HT1080 (cell line): ENCODE results near the gene ANKRD26. TPM values are rescaled to one million over a fixed set of nuclear protein-coding genes. Genes with fewer than 3 reads are reported as not detected.
"Not testable (repeated sequence)": the region's sequence is repeated elsewhere in the genome, so short reads cannot be mapped to it uniquely, and the experiment has no call there.

Experiments used
- DNase-seq: peaks from one replicate; pipeline ENCODE4 v3.0.0-alpha.2; 2015; ENCODE audit warnings: low read depth
- polyA plus RNA-seq, 2 experiments: library from polyadenylated mRNA; depleted of rRNA; stranded (reverse); fragments of >200 nt; gene quantifications; 2 replicates each; pipeline ENCODE4 v1.2.3, GENCODE V29; 2015
- total RNA-seq: library from RNA; depleted of rRNA; stranded (reverse); fragments of >200 nt; shearing (Covaris generic); gene quantifications from 2 replicates; pipeline ENCODE4 v1.2.3, GENCODE V29; 2014; rRNA removed

Gene ANKRD26
- total RNA-seq, result 4.8 and 7.3 TPM in 2 replicates
- 2.9 and 4.4 TPM in 2 replicates for polyA plus RNA-seq (2015; cell fraction: cytosol; rRNA removed)
- polyA plus RNA-seq (2015; cell fraction: nucleus; rRNA removed), result 8.0 and 10.1 TPM in 2 replicates

GRCh38 chr10:27099916-27100812 lies at the start of gene ANKRD26:
Gene ANKRD26 (minus strand): TSS chr10:27100494. CDS start chr10:27100326, 168 bp downstream.
- peak; percentile 89 for DNase-seq

DNA sequence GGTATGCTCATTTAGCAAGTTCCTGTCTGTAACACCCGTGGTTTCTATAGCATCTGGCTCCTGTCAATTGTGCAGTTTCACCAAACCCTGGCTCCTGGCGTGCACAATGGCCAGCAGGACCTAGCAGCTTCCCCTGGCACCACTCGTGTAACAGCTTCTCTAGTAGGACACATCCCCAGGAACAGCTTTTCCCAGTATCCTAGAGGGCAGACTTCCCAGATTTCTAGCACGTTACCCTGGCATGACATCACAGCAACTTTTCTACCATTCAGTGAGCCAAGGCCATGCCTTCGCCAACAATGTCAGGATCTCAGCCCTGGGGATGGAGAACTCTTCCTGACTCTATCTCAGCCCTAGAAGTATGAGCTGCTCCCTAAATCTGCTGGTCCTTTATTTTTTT lies 47.4 kb upstream of the ANKRD26 start:
- no peak for DNase-seq

DNA sequence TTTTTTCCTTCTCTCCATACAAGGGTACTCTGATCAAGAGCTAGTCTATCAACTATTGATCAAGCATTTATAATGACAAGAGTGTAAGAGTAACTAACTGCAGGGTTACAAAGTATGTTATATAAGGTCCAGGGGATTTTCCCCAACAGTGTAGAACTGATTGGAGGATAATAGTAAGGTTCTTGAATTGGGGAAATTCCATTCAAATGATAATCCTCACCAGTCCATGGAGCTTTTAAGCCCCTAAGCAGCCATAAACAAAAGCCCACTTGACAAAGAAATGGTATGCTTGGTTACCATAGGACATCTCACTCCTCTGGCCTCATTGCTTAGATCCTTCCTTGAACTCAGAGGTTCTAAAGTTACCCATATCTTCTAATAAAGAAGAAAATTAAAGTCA lies 45.6 kb upstream of the ANKRD26 start:
- no peak for DNase-seq

DNA sequence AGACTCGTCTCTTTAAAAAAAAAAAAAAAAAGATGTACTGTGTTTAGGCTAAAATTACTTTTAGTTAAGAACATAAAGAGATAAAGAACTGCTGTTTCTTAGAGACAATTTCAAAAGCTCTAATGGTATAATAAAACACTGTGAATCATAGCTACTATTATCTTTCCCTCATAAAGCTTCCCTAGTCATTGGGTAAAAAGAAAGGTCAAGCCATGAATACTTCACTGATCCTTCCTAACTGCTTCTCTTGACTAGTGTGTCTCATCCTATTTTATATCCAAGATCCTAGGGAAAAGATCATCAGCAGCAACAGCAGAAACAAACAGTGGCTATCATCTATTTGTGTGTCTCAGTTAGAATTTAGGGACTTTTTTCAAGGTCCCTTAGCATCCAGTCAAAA lies 43.4 kb upstream of the ANKRD26 start:
- DNase-seq, result no peak

DNA sequence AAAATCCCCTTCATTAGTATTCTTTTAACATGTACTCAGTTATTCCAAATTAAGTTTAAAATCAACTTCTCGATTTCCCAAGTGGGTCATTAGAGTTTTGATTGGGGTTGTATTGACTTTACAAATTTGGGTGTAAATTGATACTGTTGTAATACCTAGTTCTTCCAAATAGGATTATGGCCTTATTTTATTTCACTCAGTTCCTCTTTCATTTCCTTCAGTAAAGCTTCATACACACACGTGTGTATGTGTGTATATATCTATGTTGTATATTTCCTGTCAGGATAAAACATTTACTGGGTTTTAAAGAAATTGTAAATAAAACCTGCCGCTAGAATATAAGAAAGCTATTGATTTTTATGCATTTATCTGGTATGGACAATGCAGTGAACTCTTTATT lies 38.0 kb upstream of the ANKRD26 start:
- no peak for DNase-seq

DNA sequence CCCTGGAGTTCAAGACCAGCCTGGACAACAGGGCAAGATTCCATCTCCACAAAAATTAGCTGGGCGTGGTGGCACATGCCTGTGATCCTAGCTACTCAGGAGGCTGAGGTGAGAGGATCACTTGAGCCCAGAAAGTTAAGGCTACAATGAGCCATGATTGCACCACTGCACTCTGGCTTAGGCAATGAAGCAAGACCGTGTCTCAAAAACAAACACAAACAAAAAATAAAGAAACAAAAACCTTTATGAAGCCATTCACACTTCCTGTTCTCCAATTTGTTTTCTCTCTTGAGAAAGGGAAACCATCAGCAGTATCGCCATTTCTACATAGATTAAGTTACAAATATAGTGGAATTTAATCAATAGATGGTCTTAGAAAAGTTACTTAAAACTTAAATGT lies 34.1 kb upstream of the ANKRD26 start:
- no peak for DNase-seq

GRCh38 chr10:27108165-27108564 lies 7.9 kb upstream of the ANKRD26 start:
- DNase-seq, result no peak

DNA sequence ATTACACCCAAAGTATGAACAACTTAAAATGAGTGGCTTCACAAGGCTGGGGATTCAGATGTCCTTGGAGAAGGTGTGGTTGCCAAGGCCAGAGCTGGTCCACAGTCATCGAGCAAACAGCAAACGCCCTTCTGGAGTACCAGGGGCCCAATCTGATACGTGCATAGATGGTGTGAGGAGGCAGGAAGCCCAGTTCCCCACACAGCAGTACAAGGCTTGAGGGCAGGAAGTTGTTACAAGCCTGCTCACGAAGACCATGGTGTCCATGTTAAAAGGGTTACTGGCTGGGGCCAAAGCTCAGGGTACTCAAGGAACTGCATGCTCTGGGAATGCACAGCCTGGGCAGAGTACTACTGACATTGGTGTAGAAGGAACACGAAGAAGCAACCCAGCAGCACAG lies 4.6 kb upstream of the ANKRD26 start:
- DNase-seq, result no peak

- no peak for DNase-seq
Measured at GRCh38 chr10:27100813-27101347, 586 bp upstream of the ANKRD26 start.

GRCh38 chr10:27099448-27099847 lies 846 bp downstream of the ANKRD26 start:
- no peak for DNase-seq

DNA sequence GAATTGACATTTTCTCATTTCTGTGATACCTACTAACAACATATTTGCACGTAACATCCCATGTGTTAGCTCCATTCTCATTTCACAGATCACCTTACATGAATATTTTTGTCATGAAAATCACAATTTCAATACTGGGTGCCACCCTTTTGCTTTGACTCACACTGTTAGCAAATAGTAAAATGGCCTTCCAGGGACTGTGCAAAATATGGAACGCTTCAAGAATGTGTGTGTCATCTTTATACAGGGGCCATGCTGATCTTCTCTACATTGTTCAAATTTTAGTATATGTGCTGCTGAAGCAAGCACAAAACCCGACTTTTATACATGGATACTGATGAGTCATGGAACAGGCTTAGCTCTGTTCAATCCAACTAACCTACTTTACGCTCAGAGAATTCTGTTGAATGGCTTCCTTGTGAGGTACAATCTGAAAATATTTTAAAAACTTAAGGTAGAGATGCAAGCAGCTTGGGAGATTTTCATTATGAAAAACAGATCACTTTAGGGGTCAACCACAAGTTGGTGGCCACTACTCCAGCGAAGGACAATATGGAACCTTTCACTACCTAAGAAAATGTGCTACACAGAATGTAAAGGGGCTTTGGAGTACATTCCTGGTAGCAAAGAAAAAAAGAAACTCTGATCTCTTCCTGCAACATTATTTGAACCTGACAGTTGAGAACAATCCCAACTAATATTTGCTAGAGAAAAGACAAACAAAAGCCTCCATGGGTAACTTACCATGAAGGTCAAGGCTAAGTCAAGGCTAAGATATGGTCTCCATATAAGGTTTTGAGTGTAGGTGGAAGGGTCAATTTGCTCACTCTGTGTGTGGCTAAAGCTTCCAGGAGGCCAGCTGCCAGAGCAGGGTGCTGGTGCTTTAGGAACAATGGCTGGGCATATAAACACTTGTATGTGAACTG lies 11.9 kb downstream of the ANKRD26 start:
- DNase-seq, result no peak

DNA sequence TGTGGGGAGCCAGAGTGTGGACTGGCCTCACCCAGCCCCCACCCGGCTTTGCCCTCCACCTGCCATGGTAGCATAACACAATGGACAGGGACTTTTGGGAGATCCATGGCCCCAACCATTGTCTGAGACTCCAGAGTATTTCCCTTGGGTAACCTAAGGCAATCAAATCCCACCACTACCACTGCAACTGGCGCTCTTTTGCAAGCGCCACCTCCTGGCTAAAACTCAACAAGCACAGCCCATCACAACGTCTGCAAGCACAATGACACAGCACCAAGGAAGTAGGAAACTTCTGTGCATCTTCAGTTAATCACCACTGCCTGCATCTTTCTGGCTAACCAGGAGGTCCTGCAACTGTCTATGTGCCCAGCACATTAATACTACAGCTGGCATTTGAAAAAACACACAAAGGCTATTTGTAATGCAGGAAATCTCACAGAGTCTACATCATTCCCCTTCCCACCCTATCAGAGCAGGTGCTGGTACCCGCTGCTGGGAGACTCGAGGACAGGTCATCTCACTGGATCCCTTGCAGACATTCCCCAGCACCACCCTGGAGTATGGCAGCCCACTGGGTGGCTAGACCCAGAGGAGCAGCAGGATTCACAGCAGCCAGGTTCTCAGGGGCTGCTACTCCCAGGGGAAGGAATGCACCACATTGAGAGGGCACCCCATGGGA lies 27.7 kb downstream of the ANKRD26 start:
- peak; percentile 7 for DNase-seq

DNA sequence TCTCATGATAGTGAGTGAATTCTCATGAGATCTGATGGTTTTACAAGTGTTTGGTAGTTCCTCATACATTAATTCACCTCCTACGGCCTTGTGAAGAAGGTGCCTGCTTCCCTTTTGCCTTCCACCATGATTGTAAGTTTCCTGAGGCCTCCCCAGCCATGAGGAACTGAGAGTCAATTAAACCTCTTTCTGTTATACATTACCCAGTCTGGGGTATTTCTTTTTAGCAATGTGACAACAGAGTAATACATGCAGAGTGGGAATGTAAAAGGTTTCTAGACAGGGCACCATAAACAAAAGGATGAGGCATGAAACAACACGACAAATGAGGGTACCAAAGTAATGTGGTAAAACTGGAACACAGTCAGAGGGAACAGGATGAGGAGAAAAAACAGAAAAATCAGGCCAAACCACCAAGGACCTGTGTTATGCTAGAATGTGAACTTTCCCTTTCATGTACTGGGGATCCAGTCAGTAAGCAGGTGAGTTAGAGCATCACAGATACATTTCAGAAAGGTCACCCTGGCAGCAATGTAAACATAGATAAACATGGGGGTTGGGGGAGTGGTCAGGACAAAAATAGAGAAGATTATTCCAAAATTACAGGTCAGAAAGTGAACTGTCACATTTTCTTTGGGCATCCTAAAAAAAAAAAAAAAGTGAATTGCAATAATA lies 31.9 kb downstream of the ANKRD26 start:
- no peak for DNase-seq

DNA sequence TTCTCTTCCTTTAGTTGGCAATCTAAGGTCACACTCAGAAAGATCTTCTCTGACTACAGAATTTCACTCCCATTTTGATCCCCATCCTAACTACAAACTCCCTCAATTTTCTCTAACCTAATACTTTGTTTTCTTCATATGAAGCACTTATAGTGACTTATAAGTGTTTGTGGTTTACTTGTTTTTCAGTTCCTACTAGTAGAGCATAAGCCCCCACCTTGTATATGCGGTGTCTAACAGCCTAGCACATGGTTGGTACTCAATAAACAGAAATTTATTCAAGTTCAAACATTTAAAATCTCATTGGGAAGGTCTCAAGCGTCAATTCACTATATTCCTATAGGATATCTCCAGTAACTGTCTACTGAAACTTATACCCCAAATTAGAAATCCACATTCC lies 35.2 kb downstream of the ANKRD26 start:
- DNase-seq, result no peak

DNA sequence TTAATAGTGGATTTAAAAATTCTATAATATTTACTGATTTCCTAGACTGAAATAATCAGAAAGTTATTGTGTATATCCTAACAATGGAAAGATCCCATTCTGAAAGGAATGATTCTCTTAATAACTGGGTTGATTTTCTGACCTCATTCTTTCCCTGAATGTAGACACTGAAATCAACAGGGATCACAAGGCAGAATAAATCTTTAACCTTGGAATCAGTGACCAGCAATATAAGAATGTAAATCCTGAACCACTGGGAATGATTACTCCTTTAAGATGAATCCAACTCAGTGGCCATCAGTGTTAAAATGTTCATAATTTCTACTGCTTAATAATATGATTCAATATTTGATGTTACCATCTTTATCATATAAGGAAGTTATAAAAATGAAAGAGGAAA lies 47.6 kb downstream of the ANKRD26 start:
- DNase-seq, result no peak

GRCh38 chr10:27045247-27045646 lies 55.0 kb downstream of the ANKRD26 start:
- not testable (repeated sequence) for DNase-seq

GRCh38 chr10:27041196-27041595 lies 59.1 kb downstream of the ANKRD26 start:
- DNase-seq, result no peak

GRCh38 chr10:27038168-27038567 lies 62.1 kb downstream of the ANKRD26 start:
- no peak for DNase-seq

DNA sequence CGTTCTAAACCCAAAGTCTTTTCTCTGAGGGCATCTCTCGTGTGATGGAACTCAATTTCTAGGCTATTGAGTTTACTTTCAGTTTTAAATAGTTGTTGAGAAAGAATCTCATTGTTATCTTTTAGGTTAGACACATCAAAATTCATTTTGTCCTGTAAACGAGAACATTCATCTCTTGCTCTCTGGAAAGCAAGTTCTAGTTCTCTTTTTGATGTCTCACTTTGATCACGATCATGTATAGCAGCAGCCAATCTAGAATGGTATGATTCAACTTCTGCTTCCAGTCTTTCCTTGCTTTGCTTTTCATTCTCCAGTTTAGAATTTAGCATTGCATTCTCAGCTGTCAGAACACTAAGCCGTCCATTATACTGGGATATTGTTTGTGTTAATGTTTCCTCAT lies 65.1 kb downstream of the ANKRD26 start:
- DNase-seq, result no peak

GRCh38 chr10:27030060-27030459 lies 70.2 kb downstream of the ANKRD26 start:
- DNase-seq, result no peak

DNA sequence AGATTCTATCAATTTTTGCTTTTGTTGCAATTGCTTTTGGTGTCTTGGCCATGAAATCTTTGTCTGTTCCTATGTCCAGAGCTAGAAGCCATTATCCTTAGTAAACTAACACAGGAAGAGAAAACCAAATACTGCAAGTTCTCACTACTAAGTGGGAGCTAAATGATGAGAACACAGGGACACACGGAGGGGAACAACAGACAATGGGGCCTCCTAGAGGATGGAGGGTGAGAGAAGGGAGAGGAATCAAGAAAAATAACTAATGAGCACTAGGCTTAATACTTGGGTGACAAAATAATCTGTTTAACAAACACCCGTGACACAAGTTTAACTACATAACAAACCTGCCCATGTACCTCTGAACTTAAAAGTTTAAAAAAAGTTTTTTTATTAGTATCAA lies 78.2 kb downstream of the ANKRD26 start:
- DNase-seq, result no peak
